GM12878 (cell line): ENCODE measurements around the gene RASGRP3. TPM values are rescaled to one million over a fixed set of nuclear protein-coding genes. Genes with fewer than 3 reads are reported as not detected.

Experiments used
- BCL3 ChIP-seq: IDR thresholded peaks from 2 replicates; pipeline ENCODE4 v1.6.1; 2011; ENCODE audit warnings: borderline replicate concordance, low read depth, mild to moderate bottlenecking, moderate library complexity, low read length; ENCODE audit not compliant: insufficient read depth, poor library complexity, severe bottlenecking
- CEBPB ChIP-seq, 2 experiments: fragments of 150-350 bp in 1 of 2; IDR thresholded peaks; 2 replicates each; pipeline ENCODE4 v1.6.1; 2012 to 2014; ENCODE audit warnings: low read depth in 2 of 2, low read length in 2 of 2, borderline replicate concordance in 1 of 2, inconsistent platforms in 1 of 2
- CREM ChIP-seq: IDR thresholded peaks from 2 replicates; pipeline ENCODE4 v1.6.1; 2014; ENCODE audit warnings: antibody characterized with exemption, low read depth
- E2F8 ChIP-seq: fragments of 450-650 bp; IDR thresholded peaks from 2 replicates; pipeline ENCODE4 v1.6.1; 2018; ENCODE audit warnings: mild to moderate bottlenecking, low read depth, moderate library complexity; ENCODE audit not compliant: partially characterized antibody
- EP300 ChIP-seq, 2 experiments: fragments of 150-350 bp in 1 of 2; IDR thresholded peaks; 2 replicates each; pipeline ENCODE4 v1.6.1; 2011 to 2012; ENCODE audit warnings: low read depth in 2 of 2, low read length in 2 of 2, borderline replicate concordance in 1 of 2, improper control_type of control experiment in 1 of 2, inconsistent platforms in 1 of 2; ENCODE audit not compliant: control insufficient read depth in 1 of 2
- IRF4 ChIP-seq: IDR thresholded peaks from 2 replicates; pipeline ENCODE4 v1.6.1; 2011; ENCODE audit warnings: low read depth, low read length
- JUNB ChIP-seq: IDR thresholded peaks from 2 replicates; pipeline ENCODE4 v1.6.1; 2016; ENCODE audit warnings: antibody characterized with exemption, mild to moderate bottlenecking
- KLF5 ChIP-seq: fragments of 450-650 bp; IDR thresholded peaks from 2 replicates; pipeline ENCODE4 v1.6.1; 2014; ENCODE audit warnings: mild to moderate bottlenecking; ENCODE audit not compliant: partially characterized antibody
- NFIC ChIP-seq: IDR thresholded peaks from 2 replicates; pipeline ENCODE4 v1.6.1; 2012; ENCODE audit warnings: low read depth, mild to moderate bottlenecking, inconsistent platforms, low read length, moderate library complexity
- PAX5 ChIP-seq: IDR thresholded peaks from 2 replicates; pipeline ENCODE4 v1.6.1; 2011; ENCODE audit warnings: low read depth, low read length, borderline replicate concordance
- PBX3 ChIP-seq: IDR thresholded peaks from 2 replicates; pipeline ENCODE4 v1.6.1; 2011; ENCODE audit warnings: mild to moderate bottlenecking, low read depth, low read length, moderate library complexity; ENCODE audit not compliant: insufficient replicate concordance
- PKNOX1 ChIP-seq: fragments of 450-650 bp; IDR thresholded peaks from 2 replicates; pipeline ENCODE4 v1.6.1; 2016; ENCODE audit warnings: mild to moderate bottlenecking
- RELA ChIP-seq: fragments of 450-650 bp; IDR thresholded peaks from 2 replicates; pipeline ENCODE4 v1.8.0; 2014; ENCODE audit warnings: borderline replicate concordance; ENCODE audit not compliant: partially characterized antibody
- SMARCA5 ChIP-seq: fragments of 450-650 bp; IDR thresholded peaks from 2 replicates; pipeline ENCODE4 v1.6.1; 2017; ENCODE audit warnings: mild to moderate bottlenecking
- SP1 ChIP-seq: IDR thresholded peaks from one replicate; pipeline ENCODE4 v1.6.1; 2011; ENCODE audit warnings: low read depth, low read length
- STAT3 ChIP-seq: IDR thresholded peaks from 2 replicates; pipeline ENCODE4 v1.6.1; 2011; ENCODE audit warnings: low read depth, low read length, improper control_type of control experiment
- TAF1 ChIP-seq: IDR thresholded peaks from 2 replicates; pipeline ENCODE4 v1.6.1; 2011; ENCODE audit warnings: mild to moderate bottlenecking, low read depth, low read length, borderline replicate concordance
- ZNF384 ChIP-seq: IDR thresholded peaks from 2 replicates; pipeline ENCODE4 v1.6.1; 2012; ENCODE audit warnings: low read depth, mild to moderate bottlenecking, low read length, improper control_type of control experiment, borderline replicate concordance
- polyA plus RNA-seq, 11 experiments: library from polyadenylated mRNA; depleted of rRNA in 4 of 11; unstranded in 6 of 11; stranded (reverse) in 5 of 11; fragments of >200 nt; fragmentation: Nextera tagmentation in 4 of 11; fragmentation: Illumina TruSeq in 1 of 11; extraction: Ambion mirVana in 4 of 11; extraction: Trizol in 1 of 11; gene quantifications; 1 replicate in 1 of 11; 2 replicates in 10 of 11; pipeline versions ENCODE4 v1.2.1 to v1.2.3, GENCODE V29; 2011 to 2016; ENCODE audit warnings: inconsistent platforms in 2 of 11, missing spikeins in 2 of 11, low read depth in 1 of 11
- total RNA-seq, 4 experiments: library from RNA; depleted of rRNA in 3 of 4; stranded (reverse); fragments of >200 nt in 3 of 4; fragmentation: Illumina TruSeq in 1 of 4; extraction: Trizol in 1 of 4; gene quantifications; 2 replicates each; pipeline versions ENCODE4 v1.2.1 to v1.2.3, GENCODE V29; 2013 to 2021
- TF ChIP-seq, protein P1 (sequence below): fragments of 450-650 bp; IDR thresholded peaks from 2 replicates; pipeline ENCODE4 v1.6.1; 2017; ENCODE audit warnings: mild to moderate bottlenecking, low read depth, inconsistent platforms; ENCODE audit not compliant: poor library complexity, severe bottlenecking
- TF ChIP-seq, protein P2 (sequence below): IDR thresholded peaks from 2 replicates; pipeline ENCODE4 v1.6.1; 2011; ENCODE audit warnings: borderline replicate concordance, low read depth, mild to moderate bottlenecking, moderate library complexity, mixed read lengths, low read length; ENCODE audit not compliant: insufficient read depth; ENCODE audit errors: extremely low read length

RASGRP3 gene
- total and polyA plus RNA-seq, 10 of the 15 experiments (the other 5 are each of a cell fraction or from before 2014, with no cell fraction given): 31.6 to 106 (median 64.7) TPM

GRCh38 chr2:33497221-33497650 is 20.8 kb downstream of the RASGRP3 start (continued):
- TF ChIP-seq KLF5 (no peak), CEBPB (IDR thresholded peaks at IDR 0.05; ENCODE audit: borderline replicate concordance in 1 of 2, low read depth in 2 of 2, low read length in 2 of 2) (peak in 1 of 2 experiments; percentile 60; a peak in 1 of 4 replicates), CREM (peak; percentile 88), SP1 (peak; percentile 34), ZNF384 (no peak), BCL3 (peak; percentile 75), JUNB (peak; percentile 88), PKNOX1 (peak; percentile 72), SMARCA5 (no peak), TAF1 (peak; percentile 40; the same call in 1 of the 2 replicates), NFIC (peak; percentile 99), IRF4 (peak; percentile 78; the same call in 1 of the 2 replicates), E2F8 (peak; percentile 46), PBX3 (peak; percentile 1), PAX5 (peak; percentile 75), EP300 (IDR thresholded peaks at IDR 0.05; ENCODE audit: borderline replicate concordance in 1 of 2, control insufficient read depth in 1 of 2, low read depth in 2 of 2, low read length in 2 of 2) (peak; percentile 84 to 86; a peak in 3 of 4 replicates), RELA (peak; percentile 67), STAT3 (0 out of 2 replicates have a peak, but pooled peaks have one; percentile 74)
- TF ChIP-seq, protein P1, sequence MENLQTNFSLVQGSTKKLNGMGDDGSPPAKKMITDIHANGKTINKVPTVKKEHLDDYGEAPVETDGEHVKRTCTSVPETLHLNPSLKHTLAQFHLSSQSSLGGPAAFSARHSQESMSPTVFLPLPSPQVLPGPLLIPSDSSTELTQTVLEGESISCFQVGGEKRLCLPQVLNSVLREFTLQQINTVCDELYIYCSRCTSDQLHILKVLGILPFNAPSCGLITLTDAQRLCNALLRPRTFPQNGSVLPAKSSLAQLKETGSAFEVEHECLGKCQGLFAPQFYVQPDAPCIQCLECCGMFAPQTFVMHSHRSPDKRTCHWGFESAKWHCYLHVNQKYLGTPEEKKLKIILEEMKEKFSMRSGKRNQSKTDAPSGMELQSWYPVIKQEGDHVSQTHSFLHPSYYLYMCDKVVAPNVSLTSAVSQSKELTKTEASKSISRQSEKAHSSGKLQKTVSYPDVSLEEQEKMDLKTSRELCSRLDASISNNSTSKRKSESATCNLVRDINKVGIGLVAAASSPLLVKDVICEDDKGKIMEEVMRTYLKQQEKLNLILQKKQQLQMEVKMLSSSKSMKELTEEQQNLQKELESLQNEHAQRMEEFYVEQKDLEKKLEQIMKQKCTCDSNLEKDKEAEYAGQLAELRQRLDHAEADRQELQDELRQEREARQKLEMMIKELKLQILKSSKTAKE: peak; percentile 98
- TF ChIP-seq, protein P2, sequence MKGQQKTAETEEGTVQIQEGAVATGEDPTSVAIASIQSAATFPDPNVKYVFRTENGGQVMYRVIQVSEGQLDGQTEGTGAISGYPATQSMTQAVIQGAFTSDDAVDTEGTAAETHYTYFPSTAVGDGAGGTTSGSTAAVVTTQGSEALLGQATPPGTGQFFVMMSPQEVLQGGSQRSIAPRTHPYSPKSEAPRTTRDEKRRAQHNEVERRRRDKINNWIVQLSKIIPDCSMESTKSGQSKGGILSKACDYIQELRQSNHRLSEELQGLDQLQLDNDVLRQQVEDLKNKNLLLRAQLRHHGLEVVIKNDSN: no peak
